Measurements from ENCODE around the gene ADCY2.

The ADCY2 gene

GRCh38 chr5:7576023-7576715 lies 180.2 kb downstream of the ADCY2 start:
- H3K27me3 ChIP-seq (ENCODE audit: control insufficient read depth in 1 of 2, insufficient read depth in 2 of 2, low read length in 2 of 2), result no peaks in the 10 kb centered on the region
- no peak overlapping the region for H3K4me3 ChIP-seq (ENCODE audit: low read depth in 1 of 2, low read length in 2 of 2)
- H3K9ac ChIP-seq (ENCODE audit: low read length), result no peak overlapping the region
- H3K36me3 ChIP-seq (ENCODE audit: insufficient read depth, low read length), result no peaks in the 10 kb centered on the region
- peak overlapping the region; percentile 2 for H3K27ac ChIP-seq (ENCODE audit: low read depth, low read length)
- H3K9me3 ChIP-seq (ENCODE audit: low read length), result no peaks in the 10 kb centered on the region
- peaks cover 19% of the 10 kb centered on the region for H3K4me1 ChIP-seq (ENCODE audit: insufficient read depth, low read length)

DNA sequence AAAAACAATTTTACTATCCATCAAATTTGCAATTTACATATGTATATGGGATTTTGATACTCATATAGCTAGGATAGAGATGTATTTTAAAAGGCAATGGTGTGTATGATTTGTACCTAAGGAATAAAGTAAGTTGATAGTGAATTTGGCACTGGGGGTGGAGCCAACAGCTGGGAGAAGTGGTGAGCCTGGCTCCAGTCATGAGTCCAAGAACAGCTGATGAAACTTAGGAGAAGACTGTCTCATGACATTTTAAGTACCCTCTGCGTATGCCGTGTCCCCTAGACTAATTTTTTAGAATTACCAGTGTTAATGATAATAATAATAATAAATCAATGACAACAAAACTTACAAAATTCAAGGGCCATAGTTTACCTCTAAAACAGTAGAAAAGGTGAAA lies 181.4 kb downstream of the ADCY2 start:
- H3K36me3 ChIP-seq (ENCODE audit: insufficient read depth, low read length), result no peaks in the 10 kb centered on the region
- H3K27ac ChIP-seq (ENCODE audit: low read depth, low read length), result peak overlapping the region; percentile 56
- no peak overlapping the region for H3K9ac ChIP-seq (ENCODE audit: low read length)
- H3K4me1 ChIP-seq (ENCODE audit: insufficient read depth, low read length), result peaks cover 19% of the 10 kb centered on the region
- H3K27me3 ChIP-seq (ENCODE audit: control insufficient read depth in 1 of 2, insufficient read depth in 2 of 2, low read length in 2 of 2), result no peaks in the 10 kb centered on the region
- H3K9me3 ChIP-seq (ENCODE audit: low read length), result no peaks in the 10 kb centered on the region
- no peak overlapping the region for H3K4me3 ChIP-seq (ENCODE audit: low read depth in 1 of 2, low read length in 2 of 2)

DNA sequence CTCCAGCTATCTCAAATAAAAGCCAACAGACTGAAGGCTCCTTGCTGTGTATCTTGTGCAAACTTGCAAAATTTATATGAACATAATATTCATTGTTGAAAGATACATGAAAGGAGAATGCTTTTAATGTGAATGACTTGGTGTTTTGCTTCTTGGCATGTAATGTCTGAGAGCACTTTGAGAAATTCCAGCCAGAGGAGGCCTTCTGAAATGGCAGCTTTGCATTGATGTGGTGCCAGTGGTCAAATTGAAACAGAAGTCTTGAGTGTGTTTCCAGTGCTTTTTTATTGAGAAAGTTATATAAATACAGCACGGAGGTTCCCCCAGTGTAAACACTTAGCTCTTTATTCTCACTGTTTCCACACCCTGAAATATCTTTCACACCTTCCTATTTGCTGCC lies 182.1 kb downstream of the ADCY2 start:
- Histone ChIP-seq H3K4me3 (ENCODE audit: low read depth in 1 of 2, low read length in 2 of 2) (no peak overlapping the region), H3K9ac (ENCODE audit: low read length) (no peak overlapping the region), H3K4me1 (ENCODE audit: insufficient read depth, low read length) (peaks cover 19% of the 10 kb centered on the region), H3K27ac (ENCODE audit: low read depth, low read length) (no peak overlapping the region), H3K36me3 (ENCODE audit: insufficient read depth, low read length) (no peaks in the 10 kb centered on the region), H3K27me3 (ENCODE audit: control insufficient read depth in 1 of 2, insufficient read depth in 2 of 2, low read length in 2 of 2) (no peaks in the 10 kb centered on the region), H3K9me3 (ENCODE audit: low read length) (no peaks in the 10 kb centered on the region)

DNA sequence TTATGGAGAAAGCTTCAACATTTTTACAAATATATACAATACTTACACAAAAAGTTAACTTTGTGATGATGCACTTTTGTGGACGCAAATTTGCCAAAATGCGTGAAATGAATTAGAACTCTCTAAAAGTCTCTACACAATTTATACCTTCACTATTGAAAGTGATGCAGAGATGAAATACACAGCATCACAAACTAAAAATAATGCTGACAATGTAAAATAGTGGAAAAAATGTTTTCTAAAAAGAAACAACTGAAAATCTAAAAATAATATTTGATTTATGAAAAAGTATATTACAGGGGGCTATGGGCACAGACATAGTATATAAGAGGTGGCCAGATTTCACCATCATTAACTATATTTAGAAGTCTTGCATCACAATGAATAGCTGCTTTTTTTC lies 188.8 kb downstream of the ADCY2 start:
- Histone ChIP-seq H3K4me1 (ENCODE audit: insufficient read depth, low read length) (no peaks in the 10 kb centered on the region), H3K9ac (ENCODE audit: low read length) (no peak overlapping the region), H3K4me3 (ENCODE audit: low read depth in 1 of 2, low read length in 2 of 2) (no peak overlapping the region), H3K27ac (ENCODE audit: low read depth, low read length) (no peak overlapping the region), H3K27me3 (ENCODE audit: control insufficient read depth in 1 of 2, insufficient read depth in 2 of 2, low read length in 2 of 2) (no peaks in the 10 kb centered on the region), H3K9me3 (ENCODE audit: low read length) (no peaks in the 10 kb centered on the region), H3K36me3 (ENCODE audit: insufficient read depth, low read length) (no peaks in the 10 kb centered on the region)

- no peaks in the 10 kb centered on the region for H3K9me3 ChIP-seq (ENCODE audit: low read length)
- H3K9ac ChIP-seq (ENCODE audit: low read length), result no peak overlapping the region
- no peaks in the 10 kb centered on the region for H3K4me1 ChIP-seq (ENCODE audit: insufficient read depth, low read length)
- no peaks in the 10 kb centered on the region for H3K27me3 ChIP-seq (ENCODE audit: control insufficient read depth in 1 of 2, insufficient read depth in 2 of 2, low read length in 2 of 2)
- no peak overlapping the region for H3K4me3 ChIP-seq (ENCODE audit: low read depth in 1 of 2, low read length in 2 of 2)
- no peaks in the 10 kb centered on the region for H3K36me3 ChIP-seq (ENCODE audit: insufficient read depth, low read length)
- H3K27ac ChIP-seq (ENCODE audit: low read depth, low read length), result no peak overlapping the region
These were observed 189.9 kb downstream of the ADCY2 start for GRCh38 chr5:7585807-7586206.

GRCh38 chr5:7586480-7586879 lies 190.5 kb downstream of the ADCY2 start:
- Histone ChIP-seq H3K4me3 (ENCODE audit: low read depth in 1 of 2, low read length in 2 of 2) (no peak overlapping the region), H3K36me3 (ENCODE audit: insufficient read depth, low read length) (no peaks in the 10 kb centered on the region), H3K9me3 (ENCODE audit: low read length) (no peaks in the 10 kb centered on the region)

DNA sequence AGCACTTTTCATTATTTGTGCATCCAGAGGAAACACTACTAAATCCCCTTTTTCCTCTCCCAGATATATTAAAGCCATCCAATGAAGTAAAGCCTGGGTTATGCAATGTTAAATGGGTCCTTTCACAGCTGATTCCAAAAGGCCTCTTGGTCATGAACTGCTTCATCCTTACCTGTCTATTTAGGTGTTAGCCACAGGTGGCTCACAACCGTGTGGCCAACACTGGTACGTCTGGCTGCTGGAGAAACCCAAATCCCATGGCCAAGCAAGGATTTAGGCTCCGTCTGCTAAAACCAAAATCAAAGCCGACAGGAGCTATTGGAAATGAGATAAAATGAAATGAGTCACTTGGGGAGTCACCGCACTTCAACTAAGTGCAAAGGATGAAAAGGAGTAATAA lies 193.9 kb downstream of the ADCY2 start:
- H3K4me3 ChIP-seq (ENCODE audit: low read depth in 1 of 2, low read length in 2 of 2), result no peak overlapping the region
- H3K4me1 ChIP-seq (ENCODE audit: insufficient read depth, low read length), result peaks cover 8% of the 10 kb centered on the region
- no peak overlapping the region for H3K9ac ChIP-seq (ENCODE audit: low read length)
- no peak overlapping the region for H3K27ac ChIP-seq (ENCODE audit: low read depth, low read length)
- no peaks in the 10 kb centered on the region for H3K9me3 ChIP-seq (ENCODE audit: low read length)
- no peaks in the 10 kb centered on the region for H3K36me3 ChIP-seq (ENCODE audit: insufficient read depth, low read length)
- H3K27me3 ChIP-seq (ENCODE audit: control insufficient read depth in 1 of 2, insufficient read depth in 2 of 2, low read length in 2 of 2), result no peaks in the 10 kb centered on the region

More at GRCh38 chr5:7586480-7586879, 190.5 kb downstream of the ADCY2 start:
- no peak overlapping the region for H3K27ac ChIP-seq (ENCODE audit: low read depth, low read length)
- H3K9ac ChIP-seq (ENCODE audit: low read length), result no peak overlapping the region
- no peaks in the 10 kb centered on the region for H3K4me1 ChIP-seq (ENCODE audit: insufficient read depth, low read length)
- no peaks in the 10 kb centered on the region for H3K27me3 ChIP-seq (ENCODE audit: control insufficient read depth in 1 of 2, insufficient read depth in 2 of 2, low read length in 2 of 2)

DNA sequence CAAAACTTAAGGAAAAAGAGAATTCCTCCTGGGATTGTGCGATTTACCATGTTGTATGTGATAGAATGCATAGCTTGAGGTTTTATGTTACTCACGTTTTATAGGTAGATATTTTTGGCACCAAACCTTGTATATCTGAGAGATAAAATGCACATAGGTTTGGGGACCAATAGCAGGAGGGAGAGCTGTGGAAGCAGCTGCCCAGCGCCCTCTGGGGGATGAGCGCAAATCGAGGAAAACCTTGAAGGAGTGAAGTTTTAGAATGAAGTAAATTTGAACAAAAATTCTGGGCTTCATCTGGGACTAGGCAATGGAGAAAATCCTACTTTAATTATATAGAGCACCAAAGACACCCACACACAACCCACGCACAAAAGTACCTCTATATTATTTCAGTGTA lies 197.0 kb downstream of the ADCY2 start:
- Histone ChIP-seq H3K36me3 (ENCODE audit: insufficient read depth, low read length) (no peaks in the 10 kb centered on the region), H3K9me3 (ENCODE audit: low read length) (no peaks in the 10 kb centered on the region), H3K9ac (ENCODE audit: low read length) (no peak overlapping the region), H3K4me1 (ENCODE audit: insufficient read depth, low read length) (peaks cover 24% of the 10 kb centered on the region), H3K27ac (ENCODE audit: low read depth, low read length) (no peak overlapping the region), H3K4me3 (ENCODE audit: low read depth in 1 of 2, low read length in 2 of 2) (no peak overlapping the region), H3K27me3 (ENCODE audit: control insufficient read depth in 1 of 2, insufficient read depth in 2 of 2, low read length in 2 of 2) (no peaks in the 10 kb centered on the region)

- Histone ChIP-seq H3K9ac (ENCODE audit: low read length) (no peak overlapping the region), H3K4me1 (ENCODE audit: insufficient read depth, low read length) (peaks cover 24% of the 10 kb centered on the region), H3K27ac (ENCODE audit: low read depth, low read length) (no peak overlapping the region), H3K36me3 (ENCODE audit: insufficient read depth, low read length) (no peaks in the 10 kb centered on the region), H3K4me3 (ENCODE audit: low read depth in 1 of 2, low read length in 2 of 2) (no peak overlapping the region), H3K27me3 (ENCODE audit: control insufficient read depth in 1 of 2, insufficient read depth in 2 of 2, low read length in 2 of 2) (no peaks in the 10 kb centered on the region), H3K9me3 (ENCODE audit: low read length) (no peaks in the 10 kb centered on the region)
These were observed 201.2 kb downstream of the ADCY2 start for GRCh38 chr5:7597059-7597642.

DNA sequence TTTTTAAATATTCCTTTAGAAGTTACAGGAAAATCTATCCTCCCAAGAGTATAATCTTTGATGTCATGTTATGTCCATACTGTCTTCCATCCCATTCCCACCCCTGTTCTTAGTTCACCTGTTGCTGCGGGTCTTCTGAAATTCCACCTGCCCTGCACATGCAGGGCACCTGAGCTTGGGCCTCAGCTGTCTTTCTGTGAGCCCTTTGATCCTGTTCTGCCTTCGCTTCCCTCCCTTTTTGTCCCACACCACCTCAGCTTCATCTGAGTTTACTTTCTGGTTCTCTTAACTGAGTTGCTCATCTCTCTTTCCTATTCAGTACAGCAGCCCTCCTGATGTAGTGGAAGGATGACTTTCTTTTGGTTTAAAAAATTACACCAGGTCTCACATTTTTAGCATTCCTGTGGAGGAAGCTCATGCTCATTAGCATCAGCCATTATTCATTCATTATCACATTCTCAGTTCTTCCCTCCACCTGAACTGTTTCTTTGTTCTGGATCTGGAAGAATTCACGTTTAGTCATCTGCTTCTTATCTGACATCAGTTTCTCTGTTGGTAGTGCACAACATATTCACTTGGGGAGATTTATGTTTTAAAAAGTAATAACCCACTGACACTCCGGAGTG lies 211.0 kb downstream of the ADCY2 start:
- Histone ChIP-seq H3K9me3 (ENCODE audit: low read length) (no peaks in the 10 kb centered on the region), H3K4me3 (ENCODE audit: low read depth in 1 of 2, low read length in 2 of 2) (no peak overlapping the region), H3K27me3 (ENCODE audit: control insufficient read depth in 1 of 2, insufficient read depth in 2 of 2, low read length in 2 of 2) (no peaks in the 10 kb centered on the region), H3K9ac (ENCODE audit: low read length) (no peak overlapping the region), H3K36me3 (ENCODE audit: insufficient read depth, low read length) (no peaks in the 10 kb centered on the region), H3K27ac (ENCODE audit: low read depth, low read length) (no peak overlapping the region), H3K4me1 (ENCODE audit: insufficient read depth, low read length) (no peaks in the 10 kb centered on the region)

GRCh38 chr5:7608772-7609171 lies 212.8 kb downstream of the ADCY2 start:
- Histone ChIP-seq H3K36me3 (ENCODE audit: insufficient read depth, low read length) (no peaks in the 10 kb centered on the region), H3K4me3 (ENCODE audit: low read depth in 1 of 2, low read length in 2 of 2) (no peak overlapping the region)

GRCh38 chr5:7609726-7610125 lies 213.8 kb downstream of the ADCY2 start:
- no peaks in the 10 kb centered on the region for H3K36me3 ChIP-seq (ENCODE audit: insufficient read depth, low read length)
- H3K27ac ChIP-seq (ENCODE audit: low read depth, low read length), result no peak overlapping the region
- no peak overlapping the region for H3K4me3 ChIP-seq (ENCODE audit: low read depth in 1 of 2, low read length in 2 of 2)
- H3K9ac ChIP-seq (ENCODE audit: low read length), result no peak overlapping the region
- H3K4me1 ChIP-seq (ENCODE audit: insufficient read depth, low read length), result no peaks in the 10 kb centered on the region
- H3K9me3 ChIP-seq (ENCODE audit: low read length), result no peaks in the 10 kb centered on the region
- no peaks in the 10 kb centered on the region for H3K27me3 ChIP-seq (ENCODE audit: control insufficient read depth in 1 of 2, insufficient read depth in 2 of 2, low read length in 2 of 2)

More at GRCh38 chr5:7608772-7609171, 212.8 kb downstream of the ADCY2 start:
- no peaks in the 10 kb centered on the region for H3K27me3 ChIP-seq (ENCODE audit: control insufficient read depth in 1 of 2, insufficient read depth in 2 of 2, low read length in 2 of 2)
- no peak overlapping the region for H3K9ac ChIP-seq (ENCODE audit: low read length)
- no peaks in the 10 kb centered on the region for H3K9me3 ChIP-seq (ENCODE audit: low read length)
- no peak overlapping the region for H3K27ac ChIP-seq (ENCODE audit: low read depth, low read length)
- no peaks in the 10 kb centered on the region for H3K4me1 ChIP-seq (ENCODE audit: insufficient read depth, low read length)
